Measurements from ENCODE around the gene BRSK1.

The BRSK1 gene

DNA sequence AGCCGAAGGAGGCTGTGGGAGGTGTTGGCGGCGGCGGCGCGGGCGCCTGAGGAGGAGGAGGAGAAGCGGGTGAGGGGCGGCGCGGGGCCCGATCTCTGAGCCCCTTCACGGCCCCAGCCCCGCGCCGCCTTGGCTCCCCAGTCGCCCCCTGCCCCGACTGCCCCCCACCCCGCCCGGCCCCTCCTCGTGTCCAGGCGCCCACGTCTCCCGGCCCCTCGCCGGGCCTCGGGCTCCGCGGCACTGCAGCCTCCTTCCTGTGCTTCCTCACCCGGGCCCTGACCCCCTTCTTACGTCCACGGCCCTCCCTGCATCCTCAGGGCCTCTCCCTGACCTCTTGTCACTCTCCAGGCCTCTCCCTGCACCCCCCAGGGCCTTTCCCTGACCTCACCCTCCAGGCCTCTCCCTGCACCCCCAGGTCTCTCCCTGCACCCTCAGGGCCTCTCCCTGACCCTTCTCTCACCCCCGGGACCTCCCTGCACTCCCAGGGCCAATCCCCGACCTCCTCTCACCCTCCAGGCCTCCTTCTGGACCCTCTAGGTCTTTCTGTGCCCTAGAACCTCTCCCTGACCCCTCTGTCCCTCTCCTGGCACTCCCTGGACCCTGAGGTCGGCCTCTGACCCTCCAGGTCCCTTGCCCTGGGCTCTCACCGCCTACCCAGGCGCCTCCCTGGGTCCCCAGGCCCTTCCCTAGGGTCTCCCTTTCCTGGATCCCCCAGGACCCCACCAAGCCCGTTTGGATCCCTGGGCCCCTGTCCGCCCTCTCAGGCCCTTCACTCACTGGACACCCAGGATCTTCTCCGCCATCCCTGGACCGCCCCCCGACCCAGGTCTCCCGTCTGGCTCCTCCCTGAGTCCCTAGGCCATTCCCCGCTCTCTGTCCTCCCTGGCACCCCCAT lies 56.3 kb downstream of the BRSK1 start:
- TF ChIP-seq FOXP2 (optimal IDR thresholded peaks at IDR 0.05; ENCODE audit: borderline replicate concordance, extremely low read depth, extremely low read length, insufficient read depth) (no peak), POLR2AphosphoS5 (IDR thresholded peaks at IDR 0.05; ENCODE audit: low read depth, low read length) (peak; percentile 84), TAF1 (IDR thresholded peaks at IDR 0.05; ENCODE audit: borderline replicate concordance, insufficient read depth, low read length) (no peak; the same call in 1 of the 2 replicates)

DNA sequence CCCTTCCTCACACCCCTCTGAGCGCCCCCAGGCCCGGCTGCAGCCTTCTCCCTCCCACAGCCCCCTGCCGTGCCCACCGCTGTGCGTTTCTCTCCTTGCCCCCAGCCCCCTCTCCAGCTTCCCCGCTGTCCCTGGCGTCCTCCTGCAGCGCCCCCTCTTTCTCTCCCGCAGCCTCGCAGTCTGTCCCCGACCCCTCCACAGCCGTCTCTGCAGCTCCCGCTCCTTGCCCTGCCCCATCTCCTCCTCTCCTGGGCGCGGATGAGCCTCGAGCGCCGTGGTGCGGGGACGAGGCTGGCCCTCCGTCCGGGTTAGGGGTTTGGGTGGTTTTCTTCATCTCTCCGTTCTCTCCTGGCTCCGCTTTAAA lies 57.0 kb downstream of the BRSK1 start:
- TF ChIP-seq SIN3A (IDR thresholded peaks at IDR 0.05; ENCODE audit: borderline replicate concordance, insufficient read depth, low read length): no peak
- TF ChIP-seq, protein P1, sequence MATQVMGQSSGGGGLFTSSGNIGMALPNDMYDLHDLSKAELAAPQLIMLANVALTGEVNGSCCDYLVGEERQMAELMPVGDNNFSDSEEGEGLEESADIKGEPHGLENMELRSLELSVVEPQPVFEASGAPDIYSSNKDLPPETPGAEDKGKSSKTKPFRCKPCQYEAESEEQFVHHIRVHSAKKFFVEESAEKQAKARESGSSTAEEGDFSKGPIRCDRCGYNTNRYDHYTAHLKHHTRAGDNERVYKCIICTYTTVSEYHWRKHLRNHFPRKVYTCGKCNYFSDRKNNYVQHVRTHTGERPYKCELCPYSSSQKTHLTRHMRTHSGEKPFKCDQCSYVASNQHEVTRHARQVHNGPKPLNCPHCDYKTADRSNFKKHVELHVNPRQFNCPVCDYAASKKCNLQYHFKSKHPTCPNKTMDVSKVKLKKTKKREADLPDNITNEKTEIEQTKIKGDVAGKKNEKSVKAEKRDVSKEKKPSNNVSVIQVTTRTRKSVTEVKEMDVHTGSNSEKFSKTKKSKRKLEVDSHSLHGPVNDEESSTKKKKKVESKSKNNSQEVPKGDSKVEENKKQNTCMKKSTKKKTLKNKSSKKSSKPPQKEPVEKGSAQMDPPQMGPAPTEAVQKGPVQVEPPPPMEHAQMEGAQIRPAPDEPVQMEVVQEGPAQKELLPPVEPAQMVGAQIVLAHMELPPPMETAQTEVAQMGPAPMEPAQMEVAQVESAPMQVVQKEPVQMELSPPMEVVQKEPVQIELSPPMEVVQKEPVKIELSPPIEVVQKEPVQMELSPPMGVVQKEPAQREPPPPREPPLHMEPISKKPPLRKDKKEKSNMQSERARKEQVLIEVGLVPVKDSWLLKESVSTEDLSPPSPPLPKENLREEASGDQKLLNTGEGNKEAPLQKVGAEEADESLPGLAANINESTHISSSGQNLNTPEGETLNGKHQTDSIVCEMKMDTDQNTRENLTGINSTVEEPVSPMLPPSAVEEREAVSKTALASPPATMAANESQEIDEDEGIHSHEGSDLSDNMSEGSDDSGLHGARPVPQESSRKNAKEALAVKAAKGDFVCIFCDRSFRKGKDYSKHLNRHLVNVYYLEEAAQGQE (IDR thresholded peaks at IDR 0.05; ENCODE audit: insufficient read depth in 1 of 2, low read depth in 2 of 2, low read length in 2 of 2): no peak
- no peak for TF ChIP-seq POLR2AphosphoS5 (IDR thresholded peaks at IDR 0.05; ENCODE audit: low read depth, low read length)
- TF ChIP-seq TAF1 (IDR thresholded peaks at IDR 0.05; ENCODE audit: borderline replicate concordance, insufficient read depth, low read length): no peak
- no peak for TF ChIP-seq FOXP2 (optimal IDR thresholded peaks at IDR 0.05; ENCODE audit: borderline replicate concordance, extremely low read depth, extremely low read length, insufficient read depth)

DNA sequence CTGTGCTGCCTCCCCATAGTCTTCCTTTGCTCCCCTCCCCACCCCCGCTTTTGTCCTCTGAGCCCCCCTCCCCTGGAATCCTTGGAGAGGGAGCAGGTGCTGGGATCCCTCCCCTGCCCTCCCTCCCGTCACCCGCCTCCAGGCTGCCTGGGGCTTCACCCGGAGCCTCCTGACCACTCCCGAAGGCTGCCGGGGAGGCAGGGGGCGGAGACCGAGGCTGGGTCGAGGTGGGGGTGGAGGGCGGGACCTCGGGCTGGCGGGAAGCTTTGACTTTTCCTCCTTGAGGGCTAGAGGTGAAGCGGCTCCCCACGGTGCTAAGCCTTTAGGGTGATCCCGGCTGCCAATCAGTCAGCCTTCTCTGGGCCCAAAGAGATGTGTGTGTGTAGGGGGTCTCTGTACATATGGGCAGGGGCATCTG lies 57.4 kb downstream of the BRSK1 start:
- no peak; the same call in 1 of the 2 replicates for TF ChIP-seq POLR2AphosphoS5 (IDR thresholded peaks at IDR 0.05; ENCODE audit: low read depth, low read length)
- TF ChIP-seq TAF1 (IDR thresholded peaks at IDR 0.05; ENCODE audit: borderline replicate concordance, insufficient read depth, low read length): no peak
- TF ChIP-seq FOXP2 (optimal IDR thresholded peaks at IDR 0.05; ENCODE audit: borderline replicate concordance, extremely low read depth, extremely low read length, insufficient read depth): no peak
- TF ChIP-seq SIN3A (IDR thresholded peaks at IDR 0.05; ENCODE audit: borderline replicate concordance, insufficient read depth, low read length): no peak
- TF ChIP-seq, protein P1 (IDR thresholded peaks at IDR 0.05; ENCODE audit: insufficient read depth in 1 of 2, low read depth in 2 of 2, low read length in 2 of 2): no peak

DNA sequence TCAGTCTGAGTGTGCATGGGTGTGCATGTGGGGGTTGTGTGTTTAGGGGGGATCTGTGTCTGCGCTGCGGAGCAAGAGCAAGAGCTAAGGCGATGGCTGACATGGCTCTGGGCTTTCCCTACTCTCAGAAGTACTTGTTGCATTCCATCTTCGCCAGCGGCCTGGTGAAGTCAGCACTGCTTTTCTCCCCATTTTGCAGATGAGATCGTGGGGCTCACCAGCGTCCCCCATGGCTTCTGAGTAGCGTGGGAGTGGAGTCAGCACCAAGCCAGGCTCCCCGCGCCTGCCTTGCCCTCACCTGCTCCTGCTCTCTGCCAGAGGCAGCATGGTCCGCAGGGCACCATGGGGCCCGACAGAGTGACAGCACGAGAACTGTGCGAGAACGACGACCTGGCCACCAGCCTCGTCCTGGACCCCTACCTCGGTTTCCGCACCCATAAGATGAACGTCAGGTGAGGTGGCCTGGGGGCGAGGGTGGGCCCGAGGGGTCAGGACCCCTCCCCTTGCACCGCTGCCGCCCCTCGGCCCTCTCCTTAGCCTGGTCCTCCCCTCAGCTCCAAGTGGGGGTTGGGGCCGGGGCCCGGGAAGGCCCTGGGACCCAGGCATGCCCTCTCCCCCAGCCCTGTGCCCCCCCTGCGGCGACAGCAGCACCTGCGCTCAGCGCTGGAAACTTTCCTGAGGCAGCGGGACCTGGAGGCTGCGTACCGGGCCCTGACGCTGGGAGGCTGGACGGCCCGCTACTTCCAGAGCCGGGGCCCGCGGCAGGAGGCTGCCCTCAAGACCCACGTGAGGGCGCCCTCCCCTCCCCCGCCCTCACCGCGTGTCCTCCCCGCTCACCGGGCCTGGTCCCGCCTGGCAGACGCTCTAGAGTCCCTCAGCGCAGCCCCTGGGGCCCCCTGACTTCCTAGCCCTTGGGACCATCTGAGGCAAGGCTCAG lies 58.1 kb downstream of the BRSK1 start:
- TF ChIP-seq TAF1 (IDR thresholded peaks at IDR 0.05; ENCODE audit: borderline replicate concordance, insufficient read depth, low read length): no peak
- TF ChIP-seq SIN3A (IDR thresholded peaks at IDR 0.05; ENCODE audit: borderline replicate concordance, insufficient read depth, low read length): no peak
- no peak for TF ChIP-seq FOXP2 (optimal IDR thresholded peaks at IDR 0.05; ENCODE audit: borderline replicate concordance, extremely low read depth, extremely low read length, insufficient read depth)
- no peak for TF ChIP-seq POLR2AphosphoS5 (IDR thresholded peaks at IDR 0.05; ENCODE audit: low read depth, low read length)
- TF ChIP-seq, protein P1 (IDR thresholded peaks at IDR 0.05; ENCODE audit: insufficient read depth in 1 of 2, low read depth in 2 of 2, low read length in 2 of 2): no peak

DNA sequence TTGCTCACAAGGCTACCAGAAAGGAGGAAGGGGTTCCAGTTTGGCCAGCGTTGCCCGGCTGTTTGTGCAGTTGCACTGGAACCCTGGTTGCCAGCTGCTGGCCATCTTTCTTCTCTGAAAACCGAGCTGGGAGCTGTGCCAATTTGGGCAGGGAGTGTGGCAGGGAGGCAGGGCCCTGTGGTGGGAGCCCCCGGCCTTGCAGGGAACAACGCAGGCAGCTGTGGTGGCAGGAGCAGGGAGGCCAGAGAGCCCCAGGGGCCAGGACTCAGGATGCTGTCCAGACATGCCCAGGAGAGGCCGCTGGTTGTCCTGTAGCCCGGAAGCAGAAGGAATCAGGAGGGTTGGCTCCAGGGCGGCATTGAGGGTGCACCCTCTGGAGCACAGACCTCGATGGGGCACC lies 60.6 kb downstream of the BRSK1 start:
- TF ChIP-seq, protein P1 (IDR thresholded peaks at IDR 0.05; ENCODE audit: insufficient read depth in 1 of 2, low read depth in 2 of 2, low read length in 2 of 2): no peak
- TF ChIP-seq FOXP2 (optimal IDR thresholded peaks at IDR 0.05; ENCODE audit: borderline replicate concordance, extremely low read depth, extremely low read length, insufficient read depth): no peak
- TF ChIP-seq TAF1 (IDR thresholded peaks at IDR 0.05; ENCODE audit: borderline replicate concordance, insufficient read depth, low read length): no peak
- TF ChIP-seq SIN3A (IDR thresholded peaks at IDR 0.05; ENCODE audit: borderline replicate concordance, insufficient read depth, low read length): no peak
- TF ChIP-seq POLR2AphosphoS5 (IDR thresholded peaks at IDR 0.05; ENCODE audit: low read depth, low read length): no peak
